ENCODE measurements around the gene LDLRAD4. TPM values are rescaled to one million over a fixed set of nuclear protein-coding genes. Genes with fewer than 3 reads are reported as not detected.

Gene LDLRAD4
- total and polyA plus RNA-seq, 11 donors: 10.4 to 44.0 (median 29.6) TPM

DNA sequence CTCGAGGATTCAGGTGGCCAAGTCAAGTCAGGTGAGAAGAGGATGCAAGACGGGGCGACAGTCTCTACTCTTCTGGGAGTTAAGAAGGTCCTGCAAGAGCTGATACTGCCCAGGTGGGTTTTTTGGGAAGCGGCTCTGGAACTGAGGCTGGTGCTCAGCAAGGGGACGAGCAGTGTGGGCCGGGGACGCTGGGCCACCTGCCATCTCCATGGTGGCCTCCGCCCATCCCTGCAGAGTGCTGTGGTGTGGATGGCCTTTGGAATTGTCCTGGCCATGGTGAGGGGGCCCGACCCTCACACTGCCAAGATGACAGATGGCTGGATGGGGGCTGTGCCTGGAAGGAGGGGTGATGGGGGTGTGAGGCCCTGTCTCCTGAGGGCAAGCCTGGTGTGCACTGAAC, 34.2 kb upstream of the LDLRAD4 start:
- DNase-seq (no peak), ATAC-seq (no peak)
- WGBS, 4 donors: 86 to 98% (median 95%) methylated on average over 9 of the region's 9 CpGs
- no peaks in the 10 kb centered on the region for H3K27me3 ChIP-seq
- no peaks in the 10 kb centered on the region for H3K9me3 ChIP-seq
- H3K4me1 ChIP-seq: peaks cover 0 to 26% (median 2%) of the 10 kb centered on the region in 12 donors
- H3K4me3 ChIP-seq: no peak overlapping the region
- intact Hi-C loops (cut with DNase I): no loop called here
- TF ChIP-seq, protein P1, sequence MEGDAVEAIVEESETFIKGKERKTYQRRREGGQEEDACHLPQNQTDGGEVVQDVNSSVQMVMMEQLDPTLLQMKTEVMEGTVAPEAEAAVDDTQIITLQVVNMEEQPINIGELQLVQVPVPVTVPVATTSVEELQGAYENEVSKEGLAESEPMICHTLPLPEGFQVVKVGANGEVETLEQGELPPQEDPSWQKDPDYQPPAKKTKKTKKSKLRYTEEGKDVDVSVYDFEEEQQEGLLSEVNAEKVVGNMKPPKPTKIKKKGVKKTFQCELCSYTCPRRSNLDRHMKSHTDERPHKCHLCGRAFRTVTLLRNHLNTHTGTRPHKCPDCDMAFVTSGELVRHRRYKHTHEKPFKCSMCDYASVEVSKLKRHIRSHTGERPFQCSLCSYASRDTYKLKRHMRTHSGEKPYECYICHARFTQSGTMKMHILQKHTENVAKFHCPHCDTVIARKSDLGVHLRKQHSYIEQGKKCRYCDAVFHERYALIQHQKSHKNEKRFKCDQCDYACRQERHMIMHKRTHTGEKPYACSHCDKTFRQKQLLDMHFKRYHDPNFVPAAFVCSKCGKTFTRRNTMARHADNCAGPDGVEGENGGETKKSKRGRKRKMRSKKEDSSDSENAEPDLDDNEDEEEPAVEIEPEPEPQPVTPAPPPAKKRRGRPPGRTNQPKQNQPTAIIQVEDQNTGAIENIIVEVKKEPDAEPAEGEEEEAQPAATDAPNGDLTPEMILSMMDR (IDR thresholded peaks at IDR 0.05): no peak
- no peak for TF ChIP-seq POLR2A (IDR thresholded peaks at IDR 0.05)
- peak overlapping the region in 2 of 12 donors; percentile 19 to 24 for H3K27ac ChIP-seq
- no peaks in the 10 kb centered on the region for H3K36me3 ChIP-seq

DNA sequence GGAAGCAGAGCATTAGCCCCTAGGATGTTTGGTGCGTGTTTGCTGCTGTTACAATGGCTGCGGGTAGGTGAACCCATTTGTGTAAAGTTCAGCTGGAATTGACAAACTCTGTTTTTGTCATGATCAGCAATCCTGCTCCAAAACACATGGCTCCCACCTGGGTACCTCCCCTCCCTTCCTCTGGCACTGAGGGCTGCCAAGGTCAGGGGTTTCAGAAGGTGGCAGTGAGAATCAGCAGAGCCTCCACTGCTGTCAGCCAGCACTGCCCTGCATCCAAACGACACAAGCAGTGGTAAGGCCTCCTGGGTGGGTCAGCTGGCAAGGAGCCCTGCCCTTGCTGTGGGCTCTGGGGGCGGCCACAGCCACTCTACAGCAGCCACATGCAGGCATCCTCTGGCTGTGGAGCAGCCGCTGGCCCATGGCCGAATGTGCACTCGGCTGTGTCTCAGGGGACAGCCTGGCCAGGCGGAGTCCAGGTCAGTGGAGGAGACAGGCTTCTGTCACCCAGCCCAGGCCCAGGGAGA, 32.8 kb upstream of the LDLRAD4 start:
- TF ChIP-seq, protein P1 (IDR thresholded peaks at IDR 0.05): no peak
- no peak for TF ChIP-seq POLR2A (IDR thresholded peaks at IDR 0.05)
- ATAC-seq (peak; percentile 83 to 93 (median 84)), DNase-seq (peak; percentile 65 to 84 (median 73))
- intact Hi-C loops (cut with DNase I): no loop called here
- Histone ChIP-seq H3K36me3 (no peaks in the 10 kb centered on the region), H3K9me3 (no peaks in the 10 kb centered on the region), H3K27ac (peak overlapping the region in 7 of 12 donors; percentile 31 to 74 (median 41)), H3K27me3 (no peaks in the 10 kb centered on the region), H3K4me1 (peaks cover 0 to 26% (median 2%) of the 10 kb centered on the region in 12 donors), H3K4me3 (no peak overlapping the region)
- 43 to 55% (median 53%) methylated on average over 6 to 8 of the region's 8 CpGs for WGBS, 4 donors

DNA sequence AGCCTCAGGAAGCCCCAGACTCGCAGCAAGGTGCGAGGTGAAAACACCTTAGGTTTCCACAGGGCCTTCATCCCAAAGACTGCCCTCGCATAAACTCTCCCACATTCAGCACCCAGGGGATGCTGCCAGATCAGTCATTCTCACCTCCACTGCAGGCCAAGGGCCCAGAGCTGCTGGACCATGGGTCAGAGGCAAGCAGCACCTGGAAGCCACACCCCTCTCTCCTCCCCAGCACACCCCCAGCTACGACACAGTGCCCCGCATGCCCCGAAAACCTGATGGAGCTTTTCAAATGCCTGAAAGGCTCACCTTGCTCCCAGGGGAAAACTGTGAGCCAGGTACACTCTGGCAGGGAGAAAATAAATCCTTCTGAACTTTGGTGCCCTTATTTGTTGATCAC, 31.9 kb upstream of the LDLRAD4 start:
- Histone ChIP-seq H3K27ac (peak overlapping the region in 3 of 12 donors; percentile 51 to 74 (median 62)), H3K4me1 (peaks cover 0 to 26% (median 2%) of the 10 kb centered on the region in 12 donors), H3K9me3 (no peaks in the 10 kb centered on the region), H3K27me3 (no peaks in the 10 kb centered on the region), H3K4me3 (no peak overlapping the region), H3K36me3 (no peaks in the 10 kb centered on the region)
- 29 to 67% (median 47%) methylated on average over 6 of the region's 6 CpGs for whole genome bisulfite sequencing, 4 donors
- DNase-seq (no peak), ATAC-seq (peak in 1 of 4 donors; percentile 16)
- intact Hi-C loops (cut with DNase I): no loop called here
- TF ChIP-seq, protein P1 (IDR thresholded peaks at IDR 0.05): no peak
- TF ChIP-seq POLR2A (IDR thresholded peaks at IDR 0.05): no peak

DNA sequence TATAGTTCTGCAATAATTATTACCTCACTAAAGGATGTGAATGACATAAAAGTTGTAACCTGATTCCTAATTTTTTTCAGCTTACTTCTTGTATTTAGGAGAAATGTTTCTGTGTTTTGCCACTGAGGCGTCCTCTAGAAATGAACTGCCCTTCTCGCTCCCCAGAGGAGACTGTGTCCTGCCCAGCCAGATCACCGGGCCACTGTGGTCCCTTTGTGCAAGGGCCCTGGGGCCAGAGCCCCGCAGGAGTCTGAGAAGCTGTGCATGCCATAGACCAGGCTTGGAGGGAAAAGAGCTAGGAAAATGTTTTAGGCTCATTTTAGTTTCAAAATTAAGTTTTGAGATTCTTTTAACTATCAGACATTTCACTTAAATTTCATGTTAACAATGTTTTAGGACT, 31.1 kb upstream of the LDLRAD4 start:
- H3K9me3 ChIP-seq: no peaks in the 10 kb centered on the region
- TF ChIP-seq, protein P1 (IDR thresholded peaks at IDR 0.05): no peak
- no peak for TF ChIP-seq POLR2A (IDR thresholded peaks at IDR 0.05)
- DNase-seq (no peak), ATAC-seq (no peak)
- no peak overlapping the region for H3K27ac ChIP-seq
- H3K4me3 ChIP-seq: no peak overlapping the region
- peaks cover 0 to 26% (median 2%) of the 10 kb centered on the region in 12 donors for H3K4me1 ChIP-seq
- intact Hi-C loops (cut with DNase I): no loop called here
- H3K27me3 ChIP-seq: no peaks in the 10 kb centered on the region
- H3K36me3 ChIP-seq: no peaks in the 10 kb centered on the region
- WGBS, 4 donors: 85 to 92% (median 89%) methylated on average over 4 of the region's 4 CpGs
